Liver (tissue), 9 donors: Measurements from ENCODE around the gene SNCAIP. TPM values are rescaled to one million over a fixed set of nuclear protein-coding genes. Genes with fewer than 3 reads are reported as not detected.

Source experiments
- DNase-seq: peaks from one replicate; pipeline ENCODE4 v3.0.0-alpha.2; 2017; ENCODE audit warnings: low spot score
- H3K27ac ChIP-seq, 2 donors: one replicate each; pipeline ENCODE4 v1.7.0; 2013; ENCODE audit warnings: inconsistent platforms in 2 of 2, low read length in 2 of 2, control low read depth in 1 of 2, low read depth in 1 of 2, mild to moderate bottlenecking in 1 of 2
- H3K27me3 ChIP-seq, 4 donors: one replicate each; pipeline versions ENCODE4 v1.6.1 to v1.7.0; 2013; ENCODE audit warnings: low read length in 3 of 4, inconsistent platforms in 1 of 4, mild to moderate bottlenecking in 1 of 4, moderate library complexity in 1 of 4; ENCODE audit not compliant: control insufficient read depth in 4 of 4, insufficient read depth in 4 of 4
- H3K36me3 ChIP-seq, 4 donors: one replicate each; pipeline versions ENCODE4 v1.6.1 to v1.7.0; 2013; ENCODE audit warnings: low read length in 3 of 4, mild to moderate bottlenecking in 3 of 4, low read depth in 1 of 4, moderate library complexity in 1 of 4; ENCODE audit not compliant: control insufficient read depth in 4 of 4, insufficient read depth in 3 of 4
- H3K4me1 ChIP-seq, 4 donors: one replicate each; pipeline versions ENCODE4 v1.6.1 to v1.7.0; 2013; ENCODE audit warnings: low read length in 3 of 4, mild to moderate bottlenecking in 3 of 4, moderate library complexity in 1 of 4; ENCODE audit not compliant: control insufficient read depth in 4 of 4, insufficient read depth in 4 of 4
- H3K4me3 ChIP-seq, 3 donors: one replicate each; pipeline versions ENCODE4 v1.6.1 to v1.7.0; 2013; ENCODE audit warnings: low read length in 3 of 3, control low read depth in 1 of 3, low read depth in 1 of 3, mild to moderate bottlenecking in 1 of 3
- H3K9ac ChIP-seq, 2 donors: one replicate each; pipeline ENCODE4 v1.7.0; 2013; ENCODE audit warnings: low read length in 2 of 2, mild to moderate bottlenecking in 2 of 2, moderate library complexity in 2 of 2, control low read depth in 1 of 2, low read depth in 1 of 2
- H3K9me3 ChIP-seq, 4 donors: one replicate each; pipeline versions ENCODE4 v1.6.1 to v1.7.0; 2013; ENCODE audit warnings: low read length in 3 of 4; ENCODE audit not compliant: control insufficient read depth in 4 of 4
- CTCF ChIP-seq: fragments of 150-350 bp; IDR thresholded peaks from 2 replicates; pipeline ENCODE4 v1.5.1; 2017; ENCODE audit warnings: improper control_type of control experiment, low read depth, low read length; ENCODE audit not compliant: missing input control
- FOXA1 ChIP-seq: IDR thresholded peaks from 2 replicates; pipeline ENCODE4 v1.6.1; 2016; ENCODE audit warnings: antibody characterized with exemption
- FOXA2 ChIP-seq: IDR thresholded peaks from 2 replicates; pipeline ENCODE4 v1.6.1; 2016; ENCODE audit warnings: antibody characterized with exemption
- HNF4A ChIP-seq, 2 donors: conservative IDR thresholded peaks; 2 replicates each; pipeline ENCODE4 v1.6.1; 2016; ENCODE audit warnings: antibody characterized with exemption in 2 of 2, mild to moderate bottlenecking in 2 of 2
- HNF4G ChIP-seq: IDR thresholded peaks from 2 replicates; pipeline ENCODE4 v1.6.1; 2016; ENCODE audit warnings: antibody characterized with exemption
- MAX ChIP-seq: IDR thresholded peaks from 2 replicates; pipeline ENCODE4 v1.6.1; 2016; ENCODE audit warnings: antibody characterized with exemption
- NR2F2 ChIP-seq: IDR thresholded peaks from 2 replicates; pipeline ENCODE4 v1.6.1; 2016; ENCODE audit warnings: antibody characterized with exemption
- RAD21 ChIP-seq, 2 donors: IDR thresholded peaks; 2 replicates each; pipeline ENCODE4 v1.6.1; 2016; ENCODE audit warnings: antibody characterized with exemption in 2 of 2, mild to moderate bottlenecking in 2 of 2
- REST ChIP-seq: IDR thresholded peaks from 2 replicates; pipeline ENCODE4 v1.6.1; 2016; ENCODE audit warnings: antibody characterized with exemption, mild to moderate bottlenecking
- RXRA ChIP-seq, 2 donors: IDR thresholded peaks; 2 replicates each; pipeline ENCODE4 v1.6.1; 2017 to 2018; ENCODE audit warnings: antibody characterized with exemption in 2 of 2, mild to moderate bottlenecking in 1 of 2
- SP1 ChIP-seq: IDR thresholded peaks from 2 replicates; pipeline ENCODE4 v1.6.1; 2018; ENCODE audit warnings: antibody characterized with exemption, mild to moderate bottlenecking
- TAF1 ChIP-seq: conservative IDR thresholded peaks from 2 replicates; pipeline ENCODE4 v1.6.1; 2016; ENCODE audit warnings: antibody characterized with exemption, mild to moderate bottlenecking
- YY1 ChIP-seq: IDR thresholded peaks from 2 replicates; pipeline ENCODE4 v1.6.1; 2016; ENCODE audit warnings: antibody characterized with exemption, mild to moderate bottlenecking
- WGBS: extraction: QIAGEN DNeasy Blood & Tissue Kit; methylation state at CpG from one replicate; pipeline ENCODE4 v1.1.7; 2013; 5-methylcytosine and 5-hydroxymethylcytosine counted together
- polyA plus RNA-seq, 2 donors: library from polyadenylated mRNA; stranded (reverse) in 1 of 2; unstranded in 1 of 2; fragments of 200-250 nt in 1 of 2; fragments of >200 nt in 1 of 2; fragmentation: Nextera tagmentation in 1 of 2; extraction: Ambion mirVana in 1 of 2; gene quantifications; one replicate each; pipeline versions ENCODE4 v1.2.1 to v1.2.3, GENCODE V29; 2013 to 2015
- total RNA-seq, 2 donors: library from RNA; depleted of rRNA; stranded (reverse); fragments of >200 nt; gene quantifications; one replicate each; pipeline ENCODE4 v1.2.3, GENCODE V29; 2014
- TF ChIP-seq, protein P1 (sequence below): IDR thresholded peaks from 2 replicates; pipeline ENCODE4 v1.6.1; 2016; ENCODE audit warnings: antibody characterized with exemption
- TF ChIP-seq, protein P2 (sequence below): IDR thresholded peaks from 2 replicates; pipeline ENCODE4 v1.6.1; 2016; ENCODE audit warnings: antibody characterized with exemption
- donor health status: healthy.
- donor health status: healthy.
- donor health status: healthy.
- donor health status: healthy.
- donor health status: healthy.

SNCAIP gene
- total and polyA plus RNA-seq, 4 donors, result 0.17 to 2.1 (median 0.74) TPM

GRCh38 chr5:122468351-122469116 lies 156.5 kb downstream of the SNCAIP start:
- Histone ChIP-seq H3K36me3 (peaks cover 0 to 5% (median 2%) of the 10 kb centered on the region in 4 donors), H3K27me3 (no peaks in the 10 kb centered on the region), H3K4me3 (no peak overlapping the region), H3K9ac (no peak overlapping the region), H3K9me3 (no peaks in the 10 kb centered on the region), H3K27ac (no peak overlapping the region), H3K4me1 (peaks cover 0 to 9% (median 3%) of the 10 kb centered on the region in 4 donors)
- DNase-seq, result no peak
- WGBS, result 77% methylated on average over 2 of the region's 2 CpGs
- TF ChIP-seq RXRA (IDR thresholded peaks at IDR 0.05) (no peak), YY1 (no peak), SP1 (no peak), FOXA1 (no peak), NR2F2 (no peak), MAX (no peak), HNF4A (conservative IDR thresholded peaks at IDR 0.05) (no peak), CTCF (no peak), HNF4G (no peak), REST (no peak), RAD21 (IDR thresholded peaks at IDR 0.05) (no peak), FOXA2 (no peak), TAF1 (no peak)
- TF ChIP-seq, protein P1, sequence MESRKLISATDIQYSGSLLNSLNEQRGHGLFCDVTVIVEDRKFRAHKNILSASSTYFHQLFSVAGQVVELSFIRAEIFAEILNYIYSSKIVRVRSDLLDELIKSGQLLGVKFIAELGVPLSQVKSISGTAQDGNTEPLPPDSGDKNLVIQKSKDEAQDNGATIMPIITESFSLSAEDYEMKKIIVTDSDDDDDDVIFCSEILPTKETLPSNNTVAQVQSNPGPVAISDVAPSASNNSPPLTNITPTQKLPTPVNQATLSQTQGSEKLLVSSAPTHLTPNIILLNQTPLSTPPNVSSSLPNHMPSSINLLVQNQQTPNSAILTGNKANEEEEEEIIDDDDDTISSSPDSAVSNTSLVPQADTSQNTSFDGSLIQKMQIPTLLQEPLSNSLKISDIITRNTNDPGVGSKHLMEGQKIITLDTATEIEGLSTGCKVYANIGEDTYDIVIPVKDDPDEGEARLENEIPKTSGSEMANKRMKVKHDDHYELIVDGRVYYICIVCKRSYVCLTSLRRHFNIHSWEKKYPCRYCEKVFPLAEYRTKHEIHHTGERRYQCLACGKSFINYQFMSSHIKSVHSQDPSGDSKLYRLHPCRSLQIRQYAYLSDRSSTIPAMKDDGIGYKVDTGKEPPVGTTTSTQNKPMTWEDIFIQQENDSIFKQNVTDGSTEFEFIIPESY, result no peak
- TF ChIP-seq, protein P2, sequence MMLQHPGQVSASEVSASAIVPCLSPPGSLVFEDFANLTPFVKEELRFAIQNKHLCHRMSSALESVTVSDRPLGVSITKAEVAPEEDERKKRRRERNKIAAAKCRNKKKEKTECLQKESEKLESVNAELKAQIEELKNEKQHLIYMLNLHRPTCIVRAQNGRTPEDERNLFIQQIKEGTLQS, result no peak
